ENCODE data around the gene BBOF1. TPM values are rescaled to one million over a fixed set of nuclear protein-coding genes. Genes with fewer than 3 reads are reported as not detected.

The BBOF1 gene
- total and polyA plus RNA-seq, 4 experiments from 2014 or later, result 1.8 to 2.6 (median 2.5) TPM

- POLR2A ChIA-PET (ENCODE audit: partially characterized antibody), result no interaction called here
- no peak for DNase-seq
Observed at GRCh38 chr14:74008843-74009499, 10.2 kb upstream of the BBOF1 start.

GRCh38 chr14:74014299-74014698, 4.8 kb upstream of the BBOF1 start:
- H3K4me1 ChIP-seq (ENCODE audit: insufficient read depth, low read length), result peaks cover 5% of the 10 kb centered on the region
- no peak overlapping the region for H3K27ac Mint-ChIP-seq
- ChIA-PET POLR2A (ENCODE audit: partially characterized antibody) (no interaction called here), CTCF (ENCODE audit: partially characterized antibody) (no interaction called here)
- DNase-seq, result no peak
- no peaks in the 10 kb centered on the region for H3K9me3 ChIP-seq (ENCODE audit: control insufficient read depth in 1 of 2, low read length in 2 of 2)
- H3K36me3 ChIP-seq (ENCODE audit: insufficient read depth, low read length), result peaks cover 8% of the 10 kb centered on the region
- no peaks in the 10 kb centered on the region for H3K27me3 ChIP-seq (ENCODE audit: insufficient read depth, low read length)
- no peaks in the 10 kb centered on the region for H3K27me3 Mint-ChIP-seq
- H3K9me3 Mint-ChIP-seq, result no peaks in the 10 kb centered on the region
- no peak overlapping the region for H3K4me3 ChIP-seq (ENCODE audit: low read length in 2 of 2)
- peaks cover 8 to 24% of the 10 kb centered on the region in 2 donors for H3K36me3 Mint-ChIP-seq
- intact Hi-C loops (cut with micrococcal nuclease), result no loop called here
- H3K27ac ChIP-seq (ENCODE audit: low read depth, low read length), result no peak overlapping the region
- H3K4me1 Mint-ChIP-seq, result peaks cover 5 to 14% (median 7%) of the 10 kb centered on the region in 4 donors
- H3K4me3 Mint-ChIP-seq, result no peak overlapping the region

More at GRCh38 chr14:74008843-74009499, 10.2 kb upstream of the BBOF1 start:
- Histone ChIP-seq H3K9me3 (ENCODE audit: control insufficient read depth in 1 of 2, low read length in 2 of 2) (no peaks in the 10 kb centered on the region), H3K4me3 (ENCODE audit: low read length in 2 of 2) (no peak overlapping the region), H3K27ac (ENCODE audit: low read depth, low read length) (no peak overlapping the region), H3K36me3 (ENCODE audit: insufficient read depth, low read length) (peaks cover 8% of the 10 kb centered on the region), H3K27me3 (ENCODE audit: insufficient read depth, low read length) (no peaks in the 10 kb centered on the region), H3K4me1 (ENCODE audit: insufficient read depth, low read length) (no peaks in the 10 kb centered on the region)
- no peak overlapping the region for H3K4me3 Mint-ChIP-seq
- intact Hi-C loops (cut with micrococcal nuclease), result no loop called here
- H3K27ac Mint-ChIP-seq, result no peak overlapping the region
- no peaks in the 10 kb centered on the region for H3K4me1 Mint-ChIP-seq
- CTCF ChIA-PET (ENCODE audit: partially characterized antibody), result interaction anchor here (1.2 kb wide), 1 partner anchor 10 kb away, joined by 3 read pairs; the partner anchor contains the start of genes BBOF1 and ENTPD5
- H3K9me3 Mint-ChIP-seq, result no peaks in the 10 kb centered on the region
- H3K27me3 Mint-ChIP-seq, result no peaks in the 10 kb centered on the region
- peaks cover 16 to 33% of the 10 kb centered on the region in 2 donors for H3K36me3 Mint-ChIP-seq

- intact Hi-C loops (cut with micrococcal nuclease), result no loop called here
- Histone ChIP-seq H3K27me3 (ENCODE audit: insufficient read depth, low read length) (no peaks in the 10 kb centered on the region), H3K4me3 (ENCODE audit: low read length in 2 of 2) (no peak overlapping the region), H3K4me1 (ENCODE audit: insufficient read depth, low read length) (peaks cover 12% of the 10 kb centered on the region), H3K27ac (ENCODE audit: low read depth, low read length) (no peak overlapping the region), H3K36me3 (ENCODE audit: insufficient read depth, low read length) (peaks cover 8% of the 10 kb centered on the region), H3K9me3 (ENCODE audit: control insufficient read depth in 1 of 2, low read length in 2 of 2) (no peaks in the 10 kb centered on the region)
- ChIA-PET CTCF (ENCODE audit: partially characterized antibody) (no interaction called here), POLR2A (ENCODE audit: partially characterized antibody) (no interaction called here)
- H3K4me1 Mint-ChIP-seq, result peaks cover 6 to 22% (median 11%) of the 10 kb centered on the region in 4 donors
- H3K36me3 Mint-ChIP-seq, result peaks cover 8 to 21% of the 10 kb centered on the region in 2 donors
- H3K9me3 Mint-ChIP-seq, result no peaks in the 10 kb centered on the region
- H3K27ac Mint-ChIP-seq, result peak overlapping the region in 2 of 7 donors; percentile 10 to 57
- H3K27me3 Mint-ChIP-seq, result no peaks in the 10 kb centered on the region
- no peak overlapping the region for H3K4me3 Mint-ChIP-seq
- DNase-seq, result no peak
Observed at GRCh38 chr14:74015176-74015575, 4.0 kb upstream of the BBOF1 start.

- Histone ChIP-seq H3K27ac (ENCODE audit: low read depth, low read length) (no peak overlapping the region), H3K4me3 (ENCODE audit: low read length in 2 of 2) (no peak overlapping the region), H3K9me3 (ENCODE audit: control insufficient read depth in 1 of 2, low read length in 2 of 2) (no peaks in the 10 kb centered on the region), H3K36me3 (ENCODE audit: insufficient read depth, low read length) (peaks cover 3% of the 10 kb centered on the region), H3K4me1 (ENCODE audit: insufficient read depth, low read length) (peaks cover 12% of the 10 kb centered on the region), H3K27me3 (ENCODE audit: insufficient read depth, low read length) (no peaks in the 10 kb centered on the region)
- intact Hi-C loops (cut with micrococcal nuclease), result no loop called here
- no peaks in the 10 kb centered on the region for H3K27me3 Mint-ChIP-seq
- no peak for DNase-seq
- CTCF ChIA-PET (ENCODE audit: partially characterized antibody), result no interaction called here
- H3K27ac Mint-ChIP-seq, result peak overlapping the region in 1 of 7 donors; percentile 34
- POLR2A ChIA-PET (ENCODE audit: partially characterized antibody), result no interaction called here
- peaks cover 6 to 22% (median 11%) of the 10 kb centered on the region in 4 donors for H3K4me1 Mint-ChIP-seq
- H3K4me3 Mint-ChIP-seq, result peak overlapping the region in 1 of 8 donors; percentile 9
- no peaks in the 10 kb centered on the region for H3K9me3 Mint-ChIP-seq
- peaks cover 7 to 16% of the 10 kb centered on the region in 2 donors for H3K36me3 Mint-ChIP-seq
Observed at GRCh38 chr14:74015963-74016362, 3.2 kb upstream of the BBOF1 start.

- Mint-ChIP-seq H3K36me3 (peaks cover 3 to 12% of the 10 kb centered on the region in 2 donors), H3K4me1 (peaks cover 6 to 22% (median 11%) of the 10 kb centered on the region in 4 donors), H3K4me3 (peak overlapping the region; percentile 92 to 98 (median 94)), H3K27me3 (no peaks in the 10 kb centered on the region), H3K9me3 (no peaks in the 10 kb centered on the region), H3K27ac (peak overlapping the region; percentile 94 to 99 (median 98))
- ChIA-PET CTCF (ENCODE audit: partially characterized antibody) (interaction anchor here (1.4 kb wide), 1 partner anchor 68 kb away, joined by 4 read pairs; the partner anchor contains the start of genes COQ6 and FAM161B), POLR2A (ENCODE audit: partially characterized antibody) (interaction anchor here (0.8 to 1.8 kb wide), 8 partner anchors 25 to 448 kb away, joined by 3 to 9 read pairs (median 4); partner anchors contain the start of genes ACOT2, ACOT6 and PTGR2)
- DNase-seq, result peak; percentile 9 to 43 (median 25)
- intact Hi-C loops (cut with micrococcal nuclease), result loop anchor here (1.0 to 2.0 kb wide), 3 partner anchors 68 to 527 kb away; partner anchors contain the start of genes COQ6, FAM161B, RIOX1 and ZNF410
- Histone ChIP-seq H3K36me3 (ENCODE audit: insufficient read depth, low read length) (no peaks in the 10 kb centered on the region), H3K27me3 (ENCODE audit: insufficient read depth, low read length) (no peaks in the 10 kb centered on the region), H3K9me3 (ENCODE audit: control insufficient read depth in 1 of 2, low read length in 2 of 2) (no peaks in the 10 kb centered on the region), H3K4me3 (ENCODE audit: low read length in 2 of 2) (peak overlapping the region; percentile 87 to 94), H3K4me1 (ENCODE audit: insufficient read depth, low read length) (peaks cover 12% of the 10 kb centered on the region), H3K27ac (ENCODE audit: low read depth, low read length) (peak overlapping the region; percentile 92)
Observed at GRCh38 chr14:74018174-74018585, 969 bp upstream of the BBOF1 start.

GRCh38 chr14:74019408-74020137, 424 bp downstream of the BBOF1 start:
- POLR2A ChIA-PET (ENCODE audit: partially characterized antibody), result interaction anchor here (0.9 to 1.8 kb wide), 11 partner anchors 64 to 529 kb away, joined by 3 to 9 read pairs (median 6); partner anchors contain the start of genes ACOT2, ALDH6A1, COQ6 and FAM161B
- Mint-ChIP-seq H3K9me3 (no peaks in the 10 kb centered on the region), H3K4me1 (peaks cover 6 to 22% (median 11%) of the 10 kb centered on the region in 4 donors), H3K27ac (peak overlapping the region; percentile 94 to 99 (median 98)), H3K4me3 (peak overlapping the region; percentile 89 to 96 (median 93)), H3K27me3 (no peaks in the 10 kb centered on the region), H3K36me3 (peaks cover 0 to 5% of the 10 kb centered on the region in 2 donors)
- H3K4me1 ChIP-seq (ENCODE audit: insufficient read depth, low read length), result peaks cover 12% of the 10 kb centered on the region
- peak overlapping the region; percentile 92 for H3K27ac ChIP-seq (ENCODE audit: low read depth, low read length)
- no peaks in the 10 kb centered on the region for H3K9me3 ChIP-seq (ENCODE audit: control insufficient read depth in 1 of 2, low read length in 2 of 2)
- H3K4me3 ChIP-seq (ENCODE audit: low read length in 2 of 2), result peak overlapping the region in 1 of 2 donors; percentile 94
- CTCF ChIA-PET (ENCODE audit: partially characterized antibody), result interaction anchor here (1.4 to 1.5 kb wide), 2 partner anchors 11 to 70 kb away, joined by 3 to 4 read pairs; partner anchors contain the start of genes COQ6 and FAM161B
- H3K27me3 ChIP-seq (ENCODE audit: insufficient read depth, low read length), result no peaks in the 10 kb centered on the region
- no peak for DNase-seq
- H3K36me3 ChIP-seq (ENCODE audit: insufficient read depth, low read length), result no peaks in the 10 kb centered on the region
- intact Hi-C loops (cut with micrococcal nuclease), result loop anchor here (1.0 to 2.0 kb wide), 3 partner anchors 65 to 529 kb away; partner anchors contain the start of genes ALDH6A1, LIN52, RIOX1 and ZNF410

- Histone ChIP-seq H3K4me3 (ENCODE audit: low read length in 2 of 2) (no peak overlapping the region), H3K36me3 (ENCODE audit: insufficient read depth, low read length) (no peaks in the 10 kb centered on the region), H3K9me3 (ENCODE audit: control insufficient read depth in 1 of 2, low read length in 2 of 2) (no peaks in the 10 kb centered on the region), H3K27me3 (ENCODE audit: insufficient read depth, low read length) (no peaks in the 10 kb centered on the region), H3K4me1 (ENCODE audit: insufficient read depth, low read length) (peaks cover 12% of the 10 kb centered on the region), H3K27ac (ENCODE audit: low read depth, low read length) (no peak overlapping the region)
- H3K4me1 Mint-ChIP-seq, result peaks cover 6 to 22% (median 11%) of the 10 kb centered on the region in 4 donors
- H3K9me3 Mint-ChIP-seq, result no peaks in the 10 kb centered on the region
- DNase-seq, result no peak
- no peak overlapping the region for H3K4me3 Mint-ChIP-seq
- H3K27ac Mint-ChIP-seq, result no peak overlapping the region
- intact Hi-C loops (cut with micrococcal nuclease), result no loop called here
- ChIA-PET CTCF (ENCODE audit: partially characterized antibody) (no interaction called here), POLR2A (ENCODE audit: partially characterized antibody) (no interaction called here)
- H3K27me3 Mint-ChIP-seq, result no peaks in the 10 kb centered on the region
- peaks cover 0 to 5% of the 10 kb centered on the region in 2 donors for H3K36me3 Mint-ChIP-seq
Observed at GRCh38 chr14:74022346-74022745, 3.2 kb downstream of the BBOF1 start.

All from CD4-positive, alpha-beta memory T cell (primary cell).